Measurements from ENCODE around the gene ZNF750.

Gene ZNF750

GRCh38 chr17:82838386-82839063, 1.3 kb downstream of the ZNF750 start:
- Histone ChIP-seq H3K36me3 (ENCODE audit: low read length) (no peaks in the 10 kb centered on the region), H3K27ac (ENCODE audit: low read depth, low read length) (no peak overlapping the region), H4K20me1 (ENCODE audit: low read depth, low read length) (no peaks in the 10 kb centered on the region), H3K4me2 (ENCODE audit: low read depth, low read length, poor library complexity, severe bottlenecking) (no peak overlapping the region), H3K9ac (ENCODE audit: low read length) (no peak overlapping the region), H2AFZ (ENCODE audit: low read depth, low read length, severe bottlenecking) (no peak overlapping the region), H3K27me3 (ENCODE audit: low read length) (no peaks in the 10 kb centered on the region), H3K79me2 (ENCODE audit: insufficient read depth, low read length) (no peaks in the 10 kb centered on the region), H3K9me2 (replicated peaks; ENCODE audit: insufficient read depth, low read length) (no peaks in the 10 kb centered on the region), H3K9me3 (ENCODE audit: insufficient read depth, low read length) (no peaks in the 10 kb centered on the region), H3F3A (ENCODE audit: insufficient read depth) (no peaks in the 10 kb centered on the region), H3K4me3 (ENCODE audit: insufficient read depth, low read length, poor library complexity, severe bottlenecking) (no peak overlapping the region)
- TF ChIP-seq CTCF (IDR thresholded peaks at IDR 0.05; ENCODE audit: insufficient read depth, low read length, poor library complexity, severe bottlenecking) (no peak), EZH2phosphoT487 (conservative IDR thresholded peaks at IDR 0.05; ENCODE audit: low read length) (no peak)

GRCh38 chr17:82837586-82838320, 2.1 kb downstream of the ZNF750 start:
- TF ChIP-seq CTCF (IDR thresholded peaks at IDR 0.05; ENCODE audit: insufficient read depth, low read length, poor library complexity, severe bottlenecking) = no peak
- TF ChIP-seq EZH2phosphoT487 (conservative IDR thresholded peaks at IDR 0.05; ENCODE audit: low read length) = no peak
- no peak overlapping the region for H3K4me3 ChIP-seq (ENCODE audit: insufficient read depth, low read length, poor library complexity, severe bottlenecking)

GRCh38 chr17:82836823-82837357, 2.9 kb downstream of the ZNF750 start:
- H3K4me2 ChIP-seq (ENCODE audit: low read depth, low read length, poor library complexity, severe bottlenecking) = no peak overlapping the region
- H3K27ac ChIP-seq (ENCODE audit: low read depth, low read length) = no peak overlapping the region
- H3K79me2 ChIP-seq (ENCODE audit: insufficient read depth, low read length) = no peaks in the 10 kb centered on the region

More at GRCh38 chr17:82837586-82838320, 2.1 kb downstream of the ZNF750 start:
- H3K27ac ChIP-seq (ENCODE audit: low read depth, low read length) = no peak overlapping the region
- no peaks in the 10 kb centered on the region for H3K79me2 ChIP-seq (ENCODE audit: insufficient read depth, low read length)
- no peaks in the 10 kb centered on the region for H4K20me1 ChIP-seq (ENCODE audit: low read depth, low read length)
- no peaks in the 10 kb centered on the region for H3K27me3 ChIP-seq (ENCODE audit: low read length)
- H3K4me2 ChIP-seq (ENCODE audit: low read depth, low read length, poor library complexity, severe bottlenecking) = no peak overlapping the region
- no peaks in the 10 kb centered on the region for H3K9me3 ChIP-seq (ENCODE audit: insufficient read depth, low read length)
- no peaks in the 10 kb centered on the region for H3F3A ChIP-seq (ENCODE audit: insufficient read depth)
- H2AFZ ChIP-seq (ENCODE audit: low read depth, low read length, severe bottlenecking) = no peak overlapping the region
- H3K9ac ChIP-seq (ENCODE audit: low read length) = no peak overlapping the region
- no peaks in the 10 kb centered on the region for H3K36me3 ChIP-seq (ENCODE audit: low read length)
- H3K9me2 ChIP-seq (replicated peaks; ENCODE audit: insufficient read depth, low read length) = no peaks in the 10 kb centered on the region

More at GRCh38 chr17:82836823-82837357, 2.9 kb downstream of the ZNF750 start:
- Histone ChIP-seq H3F3A (ENCODE audit: insufficient read depth) (no peaks in the 10 kb centered on the region), H4K20me1 (ENCODE audit: low read depth, low read length) (no peaks in the 10 kb centered on the region), H3K27me3 (ENCODE audit: low read length) (no peaks in the 10 kb centered on the region), H2AFZ (ENCODE audit: low read depth, low read length, severe bottlenecking) (no peak overlapping the region), H3K4me3 (ENCODE audit: insufficient read depth, low read length, poor library complexity, severe bottlenecking) (no peak overlapping the region), H3K9me3 (ENCODE audit: insufficient read depth, low read length) (no peaks in the 10 kb centered on the region), H3K9ac (ENCODE audit: low read length) (no peak overlapping the region), H3K36me3 (ENCODE audit: low read length) (no peaks in the 10 kb centered on the region), H3K9me2 (replicated peaks; ENCODE audit: insufficient read depth, low read length) (no peaks in the 10 kb centered on the region)
- TF ChIP-seq EZH2phosphoT487 (conservative IDR thresholded peaks at IDR 0.05; ENCODE audit: low read length) (no peak), CTCF (IDR thresholded peaks at IDR 0.05; ENCODE audit: insufficient read depth, low read length, poor library complexity, severe bottlenecking) (no peak)

Data from SU-DHL-6 (cell line).